HG03521 (cell line): ENCODE measurements around the gene DOCK1.

Source experiments
- ATAC-seq: cut with Tn5 transposase; IDR thresholded peaks from one replicate; pipeline ENCODE4 v1.9.1; 2021; ENCODE audit warnings: mild to moderate bottlenecking, moderate library complexity; ENCODE audit not compliant: unreplicated experiment

Gene DOCK1

DNA sequence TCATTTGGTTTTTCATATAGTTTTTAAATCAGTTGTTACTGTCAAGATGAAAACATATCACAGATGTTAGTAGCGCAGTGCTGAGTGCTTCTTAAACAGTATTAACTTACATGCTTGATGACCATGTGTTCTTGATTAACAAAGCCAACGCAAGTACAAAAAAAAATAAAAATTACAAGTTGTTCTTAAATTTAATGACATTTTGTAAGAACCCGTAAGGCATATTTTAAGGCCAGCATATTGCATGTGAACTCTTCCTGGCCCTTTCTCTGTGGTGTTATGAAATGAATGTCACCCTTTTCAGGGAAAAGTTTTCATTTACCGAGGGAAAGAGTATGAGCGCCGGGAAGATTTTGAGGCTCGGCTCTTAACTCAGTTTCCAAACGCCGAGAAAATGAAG is 503.5 kb downstream of the DOCK1 start:
- no peak for ATAC-seq

DNA sequence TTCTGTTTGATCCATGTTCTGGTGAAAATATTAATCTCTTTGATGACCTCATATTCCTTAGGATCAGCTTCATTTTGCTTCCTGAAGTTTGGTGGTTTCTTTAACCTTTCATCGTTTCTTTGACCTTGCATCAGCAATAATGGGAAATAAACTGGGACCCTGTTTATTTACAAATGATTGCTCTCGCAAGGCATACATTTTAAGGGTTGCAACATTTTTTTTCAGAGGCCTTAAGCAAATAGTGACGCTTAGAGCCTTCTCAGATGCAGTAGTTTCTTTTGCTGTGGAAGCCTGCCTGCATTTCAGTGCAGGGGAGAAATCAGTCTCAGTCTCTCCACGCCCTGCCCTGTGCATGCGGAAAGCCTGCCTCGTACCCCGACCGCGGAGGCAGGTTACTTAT is 504.8 kb downstream of the DOCK1 start:
- ATAC-seq, result no peak

DNA sequence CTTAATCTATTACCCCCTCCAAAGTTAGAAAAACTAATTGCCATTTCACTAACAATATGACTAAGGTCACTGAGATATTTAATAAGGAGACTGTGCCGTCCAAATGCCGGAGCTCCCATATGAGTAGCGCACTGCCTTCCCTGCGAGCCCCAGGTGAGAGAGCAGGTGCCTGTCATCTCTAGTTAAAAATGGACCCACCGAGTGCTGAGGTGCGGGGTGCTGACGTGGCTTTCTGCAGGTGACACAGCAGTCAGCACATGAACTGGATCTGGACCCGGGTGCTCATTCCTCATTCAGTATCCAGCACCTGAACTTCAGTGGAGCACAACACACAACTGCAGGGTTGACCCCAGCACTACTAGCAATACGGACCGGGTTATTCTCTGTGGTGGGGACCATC is 505.8 kb downstream of the DOCK1 start:
- ATAC-seq, result no peak

GRCh38 chr10:127413326-127413725 is 508.1 kb downstream of the DOCK1 start:
- no peak for ATAC-seq

DNA sequence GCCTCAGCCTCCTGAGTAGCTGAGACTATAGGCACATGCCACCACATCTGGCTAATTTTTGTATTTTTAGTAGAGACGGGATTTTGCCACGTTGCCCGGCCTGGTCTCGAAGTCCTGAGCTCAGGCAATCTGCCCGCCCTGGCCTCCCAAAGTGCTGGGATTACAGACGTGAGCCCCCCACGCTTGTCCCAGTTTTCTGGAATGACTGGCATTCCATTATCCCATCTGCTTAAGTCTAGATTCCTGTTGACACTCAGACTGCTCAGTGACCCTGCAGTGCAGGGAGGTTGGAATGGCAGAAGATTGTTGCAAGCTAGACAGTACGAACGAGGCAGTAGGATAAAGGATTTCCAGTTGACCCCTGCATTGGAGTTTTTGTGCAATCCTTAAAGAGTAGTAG is 508.8 kb downstream of the DOCK1 start:
- ATAC-seq, result no peak

DNA sequence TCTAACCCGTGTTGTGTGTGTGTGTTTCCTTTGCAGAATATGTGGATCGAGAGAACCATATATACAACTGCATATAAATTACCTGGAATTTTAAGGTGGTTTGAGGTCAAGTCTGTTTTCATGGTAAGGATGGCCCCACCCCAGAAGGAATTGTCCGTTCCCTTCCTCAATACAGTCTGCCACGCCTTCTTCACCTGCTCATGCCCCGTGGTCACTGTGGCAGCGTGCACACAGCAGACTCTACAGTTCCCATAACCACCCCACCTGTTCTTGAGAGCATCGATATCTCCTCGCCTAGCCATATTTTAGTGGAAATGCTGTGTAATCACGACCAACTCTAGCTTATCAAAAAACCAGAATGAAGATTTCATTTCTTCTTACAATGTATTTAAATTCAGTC is 509.9 kb downstream of the DOCK1 start:
- ATAC-seq, result no peak

- no peak for ATAC-seq
These were observed 510.8 kb downstream of the DOCK1 start for GRCh38 chr10:127415901-127416581.

DNA sequence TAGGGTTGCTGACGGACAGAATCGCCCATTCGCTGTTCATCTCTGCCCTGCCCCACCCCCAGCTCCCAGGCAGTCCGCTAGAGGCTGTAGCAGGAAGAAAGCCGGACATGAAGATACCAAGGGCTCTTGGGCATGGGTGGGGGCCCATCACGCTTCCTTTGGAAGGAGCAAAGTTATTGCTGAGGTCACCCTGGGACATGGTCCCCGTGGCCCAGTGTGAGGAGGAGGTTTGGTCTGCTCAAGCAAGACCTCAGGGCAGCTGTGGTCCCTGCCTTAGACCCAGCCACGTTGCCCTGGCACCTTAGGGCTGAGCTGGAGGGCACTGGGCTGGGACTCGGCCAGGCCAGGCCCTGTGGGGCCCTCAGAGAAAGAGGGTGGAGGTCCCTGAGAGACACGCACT is 511.8 kb downstream of the DOCK1 start:
- no peak for ATAC-seq

GRCh38 chr10:127417686-127418401 is 512.6 kb downstream of the DOCK1 start:
- no peak for ATAC-seq

GRCh38 chr10:127418536-127419168 is 513.4 kb downstream of the DOCK1 start:
- ATAC-seq, result no peak

- ATAC-seq, result no peak
These were observed 515.0 kb downstream of the DOCK1 start for GRCh38 chr10:127420138-127420684.

DNA sequence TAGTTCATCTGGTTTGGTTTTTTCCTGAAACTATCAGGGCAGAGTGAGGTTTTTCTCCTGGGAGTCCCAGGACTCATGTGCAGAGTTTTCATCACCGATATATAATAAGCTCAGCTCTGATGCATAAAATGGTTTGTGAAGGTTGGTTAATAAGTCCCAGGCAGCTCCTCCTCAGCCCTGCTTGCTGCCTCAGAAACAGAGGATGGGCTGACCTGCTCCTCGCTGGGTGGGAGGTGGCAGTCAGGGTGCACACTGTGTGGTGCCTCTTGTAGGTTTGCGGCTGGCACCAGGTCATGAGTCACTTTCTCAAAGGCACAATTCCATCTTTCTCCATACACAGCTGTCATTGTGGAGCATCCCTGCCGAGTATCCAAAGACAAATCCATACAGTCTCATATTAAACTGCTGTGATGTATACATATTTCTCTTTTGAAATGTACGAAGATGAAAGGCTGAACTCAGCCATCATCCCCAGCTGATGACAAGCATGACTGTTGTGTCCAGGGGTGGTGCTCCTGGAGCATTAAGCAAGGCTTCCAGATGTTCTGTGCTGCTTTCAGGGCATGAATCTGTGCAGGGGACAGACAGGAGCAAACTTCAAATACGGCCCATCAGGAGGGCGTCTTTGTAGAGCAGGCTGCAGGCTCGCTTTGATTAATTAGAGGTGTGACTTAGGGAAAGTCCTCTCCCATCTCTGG is 518.1 kb downstream of the DOCK1 start:
- no peak for ATAC-seq

DNA sequence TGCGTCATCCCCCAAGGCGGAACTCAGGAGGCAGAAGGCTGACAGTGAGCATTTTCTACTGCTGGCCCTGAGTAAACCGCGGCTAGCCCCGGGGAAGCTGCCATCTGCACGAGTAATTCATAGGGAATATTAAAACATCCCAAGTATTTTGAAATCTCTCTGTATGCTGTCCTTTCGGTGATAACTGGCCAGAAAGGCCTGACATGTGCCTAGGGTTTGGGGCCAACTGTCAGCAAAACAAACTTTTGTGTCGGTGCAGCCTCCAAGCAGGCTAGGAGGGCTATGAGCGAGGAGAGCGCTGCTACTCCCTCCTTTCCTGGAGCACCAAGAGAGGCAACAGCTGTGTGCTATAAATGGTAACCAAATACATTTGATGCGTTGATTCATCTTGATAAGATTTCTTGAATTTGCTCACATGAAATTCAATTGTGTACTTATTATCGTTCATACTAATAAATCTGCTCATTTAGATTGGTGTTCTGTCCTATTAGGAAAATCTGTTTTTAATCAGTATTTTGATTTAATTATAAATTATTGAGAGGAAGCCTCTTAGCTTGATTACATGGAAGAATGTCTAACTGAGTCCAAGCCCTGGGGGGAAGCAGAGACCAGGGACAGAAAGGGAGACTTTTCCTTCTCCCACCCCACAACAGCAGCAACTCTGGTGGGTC is 519.5 kb downstream of the DOCK1 start:
- no peak for ATAC-seq

- ATAC-seq, result no peak
These were observed 521.5 kb downstream of the DOCK1 start for GRCh38 chr10:127426746-127427145.

DNA sequence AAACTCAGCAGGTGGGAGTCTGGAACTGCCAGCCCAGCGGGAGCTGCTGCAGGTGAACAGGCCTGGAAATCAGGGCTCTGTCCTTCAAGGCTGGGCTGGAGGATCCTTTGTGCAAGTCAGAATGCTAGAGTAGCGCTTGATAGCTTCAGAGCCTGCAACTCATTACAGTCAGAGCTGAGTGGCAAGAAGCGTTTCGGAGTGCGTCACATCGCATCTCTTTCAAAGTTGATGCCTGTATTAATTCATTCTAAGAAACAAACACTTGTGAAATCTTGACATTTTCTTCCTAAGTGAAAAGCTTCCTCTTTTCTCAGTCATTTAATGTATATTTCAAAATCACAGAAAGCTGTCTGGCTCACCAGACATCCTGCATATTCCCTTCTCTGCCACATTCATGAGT is 522.7 kb downstream of the DOCK1 start:
- ATAC-seq, result no peak

DNA sequence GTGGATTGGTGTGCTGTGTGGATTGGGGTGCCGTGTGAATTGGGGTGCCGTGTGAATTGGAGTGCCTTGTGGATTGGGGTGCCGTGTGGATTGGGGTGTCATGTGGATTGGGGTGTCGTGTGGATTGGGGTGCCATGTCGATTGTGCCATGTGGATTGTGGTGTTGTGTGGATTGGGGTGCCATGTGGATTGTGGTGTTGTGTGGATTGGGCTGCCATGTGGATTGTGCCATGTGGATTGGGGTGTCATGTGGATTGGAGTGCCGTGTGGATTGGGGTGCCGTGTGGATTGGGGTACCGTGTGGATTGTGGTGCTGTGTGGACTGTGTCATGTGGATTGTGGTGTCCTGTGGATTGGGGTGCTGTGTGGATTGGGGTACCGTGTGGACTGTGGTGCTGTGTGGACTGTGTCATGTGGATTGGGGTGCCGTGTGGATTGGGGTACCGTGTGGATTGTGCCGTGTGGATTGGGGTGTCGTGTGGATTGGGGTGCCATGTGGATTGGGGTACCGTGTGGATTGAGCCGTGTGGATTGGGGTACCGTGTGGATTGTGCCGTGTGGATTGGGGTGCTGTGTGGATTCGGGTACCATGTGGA is 523.3 kb downstream of the DOCK1 start:
- ATAC-seq, result no peak

DNA sequence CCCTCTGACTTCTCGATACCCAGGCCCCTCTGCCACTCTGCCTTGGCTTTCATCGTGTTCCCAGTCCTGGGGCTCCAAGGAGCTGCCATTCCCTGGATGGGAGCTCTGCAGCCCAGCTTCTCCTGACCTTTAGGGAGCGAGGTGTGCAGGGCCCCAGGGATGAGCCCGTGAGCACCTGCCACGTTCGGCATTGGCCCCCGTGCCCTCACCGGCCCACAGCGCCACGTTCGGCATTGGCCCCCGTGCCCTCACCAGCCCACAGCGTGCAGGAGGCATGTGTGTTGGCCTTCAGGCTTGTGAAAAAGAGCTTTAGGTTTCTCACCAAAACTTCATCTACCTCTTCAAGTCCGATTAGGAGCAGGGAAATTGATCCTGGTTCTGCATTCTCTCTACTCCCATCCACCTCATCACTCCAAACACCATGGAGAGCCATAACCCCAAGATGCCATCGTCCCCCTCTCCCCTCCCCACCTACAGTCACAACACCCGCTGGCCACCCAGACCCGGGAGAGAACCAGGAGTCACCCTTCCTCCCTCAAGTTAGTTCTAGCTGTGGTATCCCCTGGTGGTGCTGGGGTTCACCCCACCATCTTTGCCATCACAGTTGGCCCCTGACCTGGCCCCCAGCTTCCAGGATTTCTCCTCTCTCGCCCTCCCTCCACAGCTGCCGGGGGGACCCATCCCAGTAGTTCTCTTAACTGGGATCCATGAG is 524.5 kb downstream of the DOCK1 start:
- ATAC-seq, result no peak

GRCh38 chr10:127431525-127431924 is 526.3 kb downstream of the DOCK1 start:
- ATAC-seq, result no peak

- no peak for ATAC-seq
These were observed 528.8 kb downstream of the DOCK1 start for GRCh38 chr10:127434006-127434405.

DNA sequence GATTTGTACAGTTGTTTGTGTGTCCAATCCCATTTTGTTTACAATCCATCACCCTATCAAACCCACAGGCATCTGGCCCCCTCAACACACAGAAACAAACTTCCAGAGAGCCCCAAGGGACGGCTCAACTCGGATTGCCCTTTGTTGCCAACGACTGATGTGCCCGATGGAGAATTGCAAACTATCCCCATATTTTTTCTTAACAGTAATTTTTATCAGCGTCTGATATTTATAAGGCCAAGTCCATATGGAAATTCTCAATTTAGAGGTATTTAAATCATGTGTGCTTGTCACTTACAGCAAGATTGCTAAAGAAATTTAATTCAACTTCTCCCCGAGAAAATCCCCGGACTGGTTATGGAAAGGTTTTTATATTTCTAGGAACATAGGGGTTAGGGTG is 530.0 kb downstream of the DOCK1 start:
- ATAC-seq, result no peak
